Measurements from ENCODE around the gene PTDSS2.
"Not testable (repeated sequence)": the region's sequence is repeated elsewhere in the genome, so short reads cannot be mapped to it uniquely, and the experiment has no call there.

PTDSS2 gene

DNA sequence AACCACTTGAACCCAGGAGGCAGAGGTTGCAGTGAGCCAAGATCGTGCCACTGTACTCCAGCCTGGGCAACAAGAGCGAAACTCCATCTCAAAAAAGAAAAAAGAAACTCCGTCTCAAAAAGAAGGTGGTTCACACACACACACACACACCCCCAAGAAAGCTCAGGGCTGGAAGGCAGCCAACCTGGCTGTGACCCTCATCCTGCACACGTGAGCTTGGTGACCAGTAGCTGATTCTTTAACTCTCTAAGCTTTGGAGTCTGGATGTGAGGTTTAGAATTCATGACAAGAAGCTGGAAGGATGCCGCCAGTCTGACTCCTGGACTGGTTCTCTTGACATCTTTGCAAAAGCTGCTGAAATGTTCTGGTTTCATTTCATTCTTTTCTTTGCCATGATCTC, 58.9 kb downstream of the PTDSS2 start:
- DNase-seq: no peak

DNA sequence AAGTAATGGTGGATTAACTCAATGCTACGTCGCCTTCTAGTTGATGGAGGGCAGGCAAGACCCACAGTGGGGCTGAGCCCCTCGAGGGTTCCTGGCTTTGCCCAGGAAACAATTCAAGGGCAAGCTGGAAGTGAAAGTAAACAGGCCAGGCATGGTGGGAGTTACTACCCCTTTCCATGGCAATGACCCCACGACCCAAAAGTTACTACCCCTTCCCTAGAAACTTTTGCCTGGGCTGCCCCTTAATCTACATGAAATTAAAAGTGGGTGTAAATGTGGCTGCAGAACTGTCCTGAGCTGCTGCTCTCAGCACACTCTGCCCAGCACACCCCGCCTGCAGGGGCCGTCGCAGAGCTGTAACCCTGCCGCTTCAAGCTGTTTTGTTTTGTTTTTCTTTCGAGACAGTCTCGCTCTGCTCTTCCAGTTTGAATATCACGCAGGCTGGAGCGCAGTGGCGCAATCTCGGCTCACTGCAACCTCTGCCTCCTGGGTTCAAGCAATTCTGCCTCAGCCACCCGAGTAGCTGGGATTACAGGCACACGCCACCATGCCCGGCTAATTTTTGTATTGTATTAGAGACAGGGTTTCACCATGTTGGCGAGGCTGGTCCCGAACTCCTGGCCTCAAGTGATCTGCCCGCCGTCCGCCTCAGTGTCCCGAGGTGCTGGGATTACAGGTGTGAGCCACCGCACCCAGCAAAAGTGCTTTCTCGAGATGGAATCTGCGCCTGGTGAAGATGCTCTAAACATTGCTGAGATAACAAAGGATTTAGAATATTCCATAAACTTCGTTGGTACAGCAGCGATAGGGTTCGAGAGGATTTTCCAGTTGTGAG, 62.9 kb downstream of the PTDSS2 start:
- no peak for DNase-seq

DNA sequence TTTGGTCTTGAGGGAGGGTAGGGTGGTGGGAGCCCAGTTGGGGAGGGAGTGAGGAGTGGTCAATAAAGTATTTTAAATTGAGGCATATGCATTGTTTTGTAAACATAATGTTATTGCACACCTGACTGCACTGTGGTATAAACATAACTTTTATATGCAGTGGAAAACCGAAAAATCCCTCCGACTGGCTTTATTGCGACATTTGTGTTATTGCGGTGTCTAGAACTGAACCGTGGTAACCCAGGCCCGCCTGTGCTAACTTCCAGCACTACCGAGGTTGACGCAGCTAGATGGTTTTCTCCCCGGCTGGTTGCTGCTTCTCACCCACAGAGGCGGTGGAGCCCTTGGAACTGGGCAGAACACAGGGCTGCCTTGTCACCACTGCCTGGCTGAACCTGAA, 64.5 kb downstream of the PTDSS2 start:
- DNase-seq: no peak

DNA sequence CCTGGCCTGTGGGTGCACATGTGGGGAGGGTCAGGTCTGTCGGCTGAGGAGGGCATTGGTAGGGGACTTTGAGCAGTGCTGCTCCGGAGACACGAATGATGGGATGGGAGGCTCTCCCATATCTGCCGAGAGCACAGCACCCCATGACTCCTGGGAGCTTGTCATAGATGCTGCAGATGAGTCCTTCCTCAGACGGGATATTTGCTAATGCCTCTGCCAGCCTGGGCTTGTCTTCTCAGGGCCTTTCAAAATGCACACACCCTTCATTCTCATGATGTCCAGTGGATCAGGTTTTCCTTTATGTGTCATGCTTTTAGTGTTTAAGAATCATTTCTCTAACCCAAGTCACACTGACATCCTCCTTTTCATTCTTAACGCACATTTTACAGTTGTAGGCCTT, 65.1 kb downstream of the PTDSS2 start:
- DNase-seq: no peak

DNA sequence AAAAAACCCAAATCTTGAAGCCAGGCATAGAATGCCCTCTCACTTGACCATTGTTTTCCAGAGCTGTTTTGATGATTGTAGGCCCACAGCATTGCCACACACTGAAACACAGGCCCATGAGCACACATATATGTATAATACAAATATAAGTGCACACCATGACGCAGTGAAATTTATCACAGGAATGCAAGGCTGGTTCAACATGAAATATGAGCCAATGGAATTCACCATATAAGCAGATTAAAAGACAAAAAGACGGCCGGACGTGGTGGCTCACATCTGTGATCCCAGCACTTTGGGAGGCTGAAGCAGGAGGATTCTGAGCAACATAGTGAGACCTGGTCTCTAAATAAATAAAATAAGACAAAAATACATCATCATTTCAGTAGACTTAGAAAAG, 66.3 kb downstream of the PTDSS2 start:
- DNase-seq: no peak

DNA sequence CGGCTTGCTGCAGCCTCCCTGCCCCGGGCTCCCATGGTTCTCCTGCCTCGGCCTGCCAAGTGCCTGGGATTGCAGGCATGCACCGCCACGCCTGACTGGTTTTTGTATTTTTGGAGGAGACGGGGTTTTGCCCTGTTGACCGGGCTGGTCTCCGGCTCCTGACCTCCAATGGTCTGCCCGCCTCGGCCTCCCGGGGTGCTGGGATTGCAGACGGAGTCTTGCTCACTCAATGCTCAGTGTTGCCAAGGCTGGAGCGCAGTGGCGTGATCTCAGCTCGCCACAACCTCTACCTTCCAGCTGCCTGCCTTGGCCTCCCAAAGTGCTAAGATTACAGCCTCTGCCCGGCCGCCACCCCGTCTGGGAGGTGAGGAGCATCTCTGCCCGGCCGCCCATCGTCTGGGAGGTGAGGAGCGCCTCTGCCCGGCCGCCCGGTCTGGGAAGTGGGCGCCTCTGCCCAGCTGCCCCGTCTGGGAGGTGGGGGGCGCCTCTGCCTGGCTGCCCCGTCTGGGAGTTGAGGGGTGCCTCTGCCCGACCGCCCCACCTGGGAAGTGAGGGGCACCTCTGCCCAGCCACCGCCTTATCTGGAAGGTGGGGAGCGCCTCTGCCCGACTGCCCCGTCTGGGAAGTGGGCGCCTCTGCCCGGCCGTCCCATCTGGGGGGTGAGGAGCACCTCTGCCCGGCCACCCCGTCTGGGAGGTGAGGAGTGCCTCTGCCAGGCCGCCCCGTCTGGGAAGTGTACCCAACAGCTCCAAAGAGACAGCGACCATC, 67.0 kb downstream of the PTDSS2 start:
- not testable (repeated sequence) for DNase-seq

DNA sequence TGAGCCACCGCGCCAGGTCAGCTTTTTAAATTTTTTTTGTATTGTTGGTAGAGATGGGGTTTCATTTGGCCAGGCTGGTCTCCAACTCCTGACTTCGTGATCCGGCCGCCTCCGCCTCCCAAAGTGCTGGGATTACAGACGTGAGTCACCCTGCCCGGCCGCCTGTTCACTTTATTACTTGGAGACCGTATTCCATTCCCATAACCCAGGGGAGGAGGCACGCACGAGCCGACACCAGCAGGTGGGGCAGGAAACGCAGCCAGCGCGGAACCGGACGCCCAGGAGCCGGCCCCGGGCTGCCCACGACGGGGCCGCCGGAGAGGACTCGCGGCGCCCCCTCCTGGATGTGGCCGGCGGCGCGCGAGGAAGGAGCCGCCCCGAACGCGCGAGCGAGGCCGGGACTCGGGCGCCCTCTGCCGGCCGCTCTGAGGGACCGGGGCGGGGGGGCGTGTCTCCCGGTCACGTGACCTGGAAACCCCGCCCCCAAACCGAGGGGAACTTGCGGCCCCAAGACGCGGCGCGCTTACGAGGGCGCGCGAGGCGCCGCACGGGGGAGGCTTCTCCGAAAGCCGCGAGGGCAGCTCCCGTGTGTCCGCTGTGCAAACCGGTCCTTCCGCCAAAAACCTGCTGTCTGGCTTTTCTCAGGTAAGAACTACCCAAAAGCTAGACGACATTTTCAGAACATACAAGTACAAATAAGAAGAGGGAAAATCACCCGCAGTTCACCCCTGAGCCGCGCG, 68.6 kb downstream of the PTDSS2 start:
- peak; percentile 80 to 89 for DNase-seq

DNA sequence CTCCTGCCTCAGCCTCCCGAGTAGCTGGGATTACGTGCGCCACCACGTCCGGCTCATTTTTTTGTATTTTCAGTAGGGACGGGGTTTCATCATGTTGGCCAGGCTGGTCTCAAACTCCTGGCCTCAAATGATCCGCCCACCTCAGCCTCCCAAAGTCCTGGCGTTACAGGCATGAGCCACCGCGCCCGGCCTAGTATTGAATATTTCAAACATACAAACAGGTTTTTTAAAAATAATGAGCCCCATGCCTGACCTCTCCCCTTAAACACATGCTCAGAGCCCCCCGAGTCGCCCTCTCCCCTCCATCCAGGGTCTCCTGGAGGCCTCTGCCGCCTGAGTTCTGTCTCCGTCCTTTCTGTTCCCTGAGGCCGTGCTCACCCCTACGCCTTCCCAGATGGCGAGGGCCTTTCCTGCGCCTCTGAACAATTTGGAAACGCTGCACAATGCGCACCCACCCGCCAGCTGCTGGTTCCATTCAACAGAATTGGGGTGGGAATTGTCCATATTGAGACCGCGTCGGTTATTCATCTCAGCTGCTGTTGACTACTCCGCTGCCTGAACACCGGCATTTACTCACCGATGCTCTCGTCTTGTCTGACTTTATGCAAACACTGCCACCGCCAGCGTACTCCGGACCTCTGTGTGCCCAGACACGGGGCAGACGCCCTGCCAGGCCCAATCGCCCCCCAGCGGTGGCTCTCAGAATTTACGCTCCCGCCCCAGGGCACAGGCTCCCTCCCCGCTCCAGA, 70.5 kb downstream of the PTDSS2 start:
- DNase-seq: no peak

DNA sequence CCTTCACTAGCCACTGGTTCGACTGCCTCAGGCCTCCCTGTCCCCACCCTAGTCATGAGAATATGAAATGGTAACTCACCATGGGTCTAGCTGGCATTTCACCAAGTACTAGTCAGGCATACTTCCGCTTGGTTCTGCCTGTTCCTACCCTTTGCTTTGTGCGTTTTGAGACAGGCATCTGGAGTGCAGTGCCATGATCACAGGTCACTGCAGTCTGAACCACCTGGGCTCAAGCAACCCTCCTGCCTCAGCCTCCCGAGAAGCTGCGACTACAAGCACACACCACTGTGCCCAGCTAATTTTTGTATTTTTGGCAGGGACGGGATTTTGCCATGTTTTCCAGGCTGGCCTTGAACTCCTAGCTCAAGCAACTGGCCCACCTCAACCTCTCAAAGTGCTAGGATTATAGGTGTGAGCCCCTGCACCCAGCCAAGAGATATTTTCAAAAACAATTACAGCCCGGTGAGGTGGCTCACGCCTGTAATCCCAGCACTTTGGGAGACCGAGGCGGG, 71.2 kb downstream of the PTDSS2 start:
- DNase-seq: no peak

DNA sequence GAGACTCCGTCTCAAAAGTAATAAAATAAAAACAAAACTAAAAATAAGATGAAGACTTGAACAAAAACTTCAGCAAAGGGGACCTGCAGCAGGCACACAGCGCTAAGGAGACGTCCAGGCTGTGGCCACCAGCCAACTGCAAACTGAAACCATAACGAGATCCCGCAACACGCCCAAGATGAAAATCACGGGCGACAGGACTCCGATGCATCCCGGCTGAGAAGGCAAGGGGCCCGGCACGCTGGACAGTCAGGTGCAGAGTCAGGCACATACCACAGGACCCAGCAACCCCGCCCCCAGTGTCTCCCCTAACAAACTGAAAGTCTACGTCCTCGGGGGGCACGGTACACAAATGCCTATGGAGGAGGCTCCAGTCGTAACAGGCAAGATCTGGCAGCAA, 76.1 kb downstream of the PTDSS2 start:
- no peak for DNase-seq

DNA sequence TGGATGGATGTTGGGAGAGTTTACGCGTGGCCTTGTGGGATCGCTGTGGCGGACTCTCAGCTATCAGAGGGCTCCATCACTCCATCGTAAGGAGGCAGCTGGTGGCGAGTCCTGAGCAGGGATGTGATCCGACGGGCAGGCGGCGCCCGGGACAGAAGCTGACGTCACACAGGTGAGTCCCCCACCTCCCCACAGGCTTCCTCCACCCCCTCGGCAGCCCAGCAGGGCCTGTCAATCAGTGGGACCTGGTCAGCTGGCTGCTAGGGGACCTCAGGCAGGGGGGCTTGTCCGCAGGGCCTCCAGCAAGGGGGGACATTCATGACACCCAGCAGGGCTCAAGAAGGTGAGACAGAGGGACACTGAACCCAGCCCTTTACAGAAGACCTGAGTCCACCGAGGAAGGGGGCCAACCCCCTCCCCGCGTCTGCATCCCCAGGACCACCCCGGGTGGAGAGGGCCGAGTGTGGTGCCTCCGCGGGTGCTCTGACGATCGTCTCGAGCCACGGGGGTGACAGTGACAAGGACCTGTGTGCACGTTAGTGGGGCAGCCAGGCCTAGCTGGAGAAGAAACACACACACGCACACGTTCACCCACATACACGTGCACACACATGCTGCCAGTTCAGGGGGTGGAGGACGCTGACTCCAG, 78.2 kb downstream of the PTDSS2 start:
- no peak for DNase-seq

DNA sequence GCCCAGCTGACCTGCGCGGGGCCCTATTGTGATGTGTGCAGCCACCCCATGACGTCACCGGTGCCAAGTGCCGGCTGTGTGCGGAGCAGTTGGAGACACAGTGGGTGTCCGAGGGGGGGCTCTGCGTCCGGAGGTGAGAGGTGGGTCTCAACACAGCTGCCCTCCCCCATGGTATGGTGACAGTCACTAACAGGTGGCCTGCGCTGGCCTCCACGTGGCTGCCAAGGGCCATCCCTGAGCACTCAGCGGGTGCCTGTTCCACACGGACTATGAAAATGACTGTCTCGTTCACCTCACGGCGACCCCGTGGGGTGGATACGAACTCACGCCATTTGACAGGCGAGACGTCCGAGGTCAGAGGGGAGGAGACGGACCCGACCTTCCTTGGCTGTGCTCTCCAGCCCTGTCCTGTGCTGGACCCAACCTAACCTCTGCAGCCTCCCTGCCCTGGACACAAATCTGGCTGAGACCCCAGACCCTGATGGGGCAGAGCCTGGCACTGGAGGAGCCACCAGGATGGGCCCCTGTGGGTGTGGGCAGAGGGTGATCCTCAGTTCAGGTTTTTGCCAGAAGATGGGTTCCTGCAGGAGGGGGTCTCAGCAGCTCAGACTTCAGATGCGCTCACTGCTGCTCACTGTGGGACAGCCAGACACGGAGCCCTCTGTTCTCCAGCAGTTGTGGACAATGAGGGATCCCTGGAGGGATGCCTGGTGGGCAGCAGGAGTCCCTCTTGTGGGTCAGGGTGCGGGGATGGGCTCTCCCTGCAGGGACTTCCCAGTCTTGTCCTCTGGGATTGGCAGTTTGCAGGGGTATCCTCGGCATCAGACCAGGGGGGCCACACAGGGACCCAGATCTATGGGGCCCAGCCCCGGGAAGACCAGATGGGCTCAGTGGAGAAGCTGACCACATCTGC, 79.0 kb downstream of the PTDSS2 start:
- DNase-seq: no peak

DNA sequence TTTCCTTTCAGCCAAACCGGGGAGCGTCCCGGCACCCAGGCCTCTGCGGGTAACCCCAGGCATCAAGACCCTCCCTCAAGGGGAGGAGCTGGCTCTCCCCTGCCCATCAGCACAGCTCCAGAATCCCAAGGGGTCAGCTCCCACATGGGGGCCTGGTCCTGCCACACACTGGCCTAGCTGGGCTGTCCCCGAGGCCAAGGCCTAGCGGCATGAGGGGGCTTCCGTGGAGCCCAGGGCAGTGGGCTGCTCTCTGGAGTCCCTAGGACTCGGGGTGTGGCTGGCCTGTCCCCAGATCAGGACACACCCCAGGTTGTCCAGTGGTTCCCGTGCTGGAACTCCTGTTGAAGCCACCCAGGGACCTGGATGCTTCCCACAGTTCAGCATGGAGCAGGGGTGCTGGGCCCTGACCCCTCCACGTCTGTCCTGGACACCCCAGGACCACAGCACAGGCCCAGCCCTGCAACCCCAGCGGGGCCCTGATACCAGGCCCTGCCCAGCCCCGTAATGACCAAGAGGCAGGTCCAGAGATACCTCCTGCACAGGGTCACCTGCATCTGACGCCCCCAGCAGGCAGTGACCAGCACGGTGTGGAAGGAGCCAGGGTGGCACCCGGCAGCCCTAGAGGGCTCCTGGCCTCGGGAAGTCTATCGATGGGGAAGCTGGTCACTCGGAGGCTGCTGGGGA, 79.8 kb downstream of the PTDSS2 start:
- DNase-seq: no peak

DNA sequence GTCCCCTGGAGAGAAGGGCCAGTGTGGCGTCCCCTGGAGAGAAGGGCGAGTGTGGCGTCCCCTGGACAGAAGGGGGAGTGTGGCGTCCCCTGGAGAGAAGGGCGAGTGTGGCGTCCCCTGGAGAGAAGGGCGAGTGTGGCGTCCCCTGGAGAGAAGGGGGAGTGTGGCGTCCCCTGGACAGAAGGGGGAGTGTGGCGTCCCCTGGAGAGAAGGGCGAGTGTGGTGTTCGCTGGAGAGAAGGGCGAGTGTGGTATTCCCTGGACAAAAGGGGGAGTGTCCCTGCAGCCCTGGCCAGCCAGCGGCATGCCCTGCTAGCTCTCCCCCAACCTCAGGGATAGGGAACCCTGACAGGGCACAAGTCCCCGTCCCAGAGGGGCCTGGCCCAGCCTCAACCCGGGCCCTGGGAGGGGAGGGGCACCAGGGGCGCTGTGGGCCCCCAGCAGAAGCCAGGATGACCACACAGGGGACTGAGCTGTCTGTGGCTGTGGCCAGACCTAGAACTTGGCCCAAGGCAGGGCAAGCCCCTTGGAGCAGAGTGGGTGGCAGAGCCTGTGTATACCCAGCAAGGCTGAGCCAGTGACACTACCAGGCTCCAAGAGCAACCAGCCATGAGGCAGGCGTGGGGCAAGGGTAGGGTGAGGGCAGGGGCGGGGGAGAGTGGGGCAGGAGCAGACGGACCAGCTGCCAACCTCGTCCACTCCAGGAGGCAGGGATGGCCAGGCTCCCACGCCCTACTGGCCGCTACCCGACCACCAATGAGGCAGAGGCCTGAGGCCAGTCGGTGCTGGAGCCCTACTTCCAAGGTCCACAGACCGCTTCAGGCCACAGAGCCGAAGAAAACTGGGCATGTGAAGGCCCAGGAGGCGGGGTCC, 81.1 kb downstream of the PTDSS2 start:
- no peak for DNase-seq

DNA sequence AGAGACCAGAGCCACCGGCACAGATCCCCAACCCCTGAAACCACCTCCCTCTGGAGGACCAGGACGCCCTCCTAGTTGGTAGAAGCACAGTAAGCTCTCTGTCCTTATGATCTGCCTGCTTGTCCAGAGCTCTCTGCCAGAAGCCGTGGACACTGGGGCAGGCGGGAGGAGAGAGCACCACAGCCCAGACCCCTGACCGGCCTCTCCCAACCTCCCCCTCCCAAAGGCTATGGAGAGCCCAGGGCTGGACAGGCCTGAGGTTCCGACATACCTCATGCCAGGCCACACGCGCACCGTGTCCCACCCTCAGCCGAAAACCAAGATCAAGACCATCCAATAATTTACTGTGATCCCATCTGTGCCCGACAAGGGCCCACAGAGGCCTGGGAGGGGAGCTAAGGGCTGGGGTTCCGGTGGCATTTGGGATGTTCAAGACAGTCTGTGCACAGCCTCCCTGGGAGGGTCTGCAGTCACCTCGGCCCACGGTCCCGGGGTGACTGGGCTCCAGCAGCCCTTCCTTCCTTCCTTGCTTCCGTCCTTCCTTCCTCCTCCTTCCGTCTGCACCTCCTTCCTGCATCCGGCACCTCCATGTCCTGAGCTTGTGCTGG, 81.9 kb downstream of the PTDSS2 start:
- no peak for DNase-seq

DNA sequence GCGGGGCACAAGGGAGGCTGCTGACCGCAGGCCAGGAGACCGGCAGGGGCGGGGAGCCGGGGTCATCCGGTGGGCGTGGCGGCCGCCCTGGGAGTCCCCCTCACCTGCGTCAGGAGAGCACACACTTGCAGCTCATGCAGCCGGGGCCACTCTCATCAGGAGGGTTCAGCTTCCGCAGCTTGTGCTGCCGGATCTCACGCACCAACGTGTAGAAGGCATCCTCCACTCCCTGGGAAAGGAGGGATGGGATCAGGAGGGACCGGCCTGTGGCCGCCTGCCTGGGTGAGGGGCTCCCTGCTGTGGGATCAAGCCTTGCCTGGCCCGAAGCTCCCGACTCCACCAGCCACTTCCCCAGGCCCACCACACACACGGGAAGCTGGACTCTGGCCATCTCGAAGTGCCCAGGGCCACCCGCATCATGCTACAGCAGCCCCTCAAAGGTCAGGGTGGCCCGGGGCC, 82.5 kb downstream of the PTDSS2 start:
- no peak for DNase-seq

DNA sequence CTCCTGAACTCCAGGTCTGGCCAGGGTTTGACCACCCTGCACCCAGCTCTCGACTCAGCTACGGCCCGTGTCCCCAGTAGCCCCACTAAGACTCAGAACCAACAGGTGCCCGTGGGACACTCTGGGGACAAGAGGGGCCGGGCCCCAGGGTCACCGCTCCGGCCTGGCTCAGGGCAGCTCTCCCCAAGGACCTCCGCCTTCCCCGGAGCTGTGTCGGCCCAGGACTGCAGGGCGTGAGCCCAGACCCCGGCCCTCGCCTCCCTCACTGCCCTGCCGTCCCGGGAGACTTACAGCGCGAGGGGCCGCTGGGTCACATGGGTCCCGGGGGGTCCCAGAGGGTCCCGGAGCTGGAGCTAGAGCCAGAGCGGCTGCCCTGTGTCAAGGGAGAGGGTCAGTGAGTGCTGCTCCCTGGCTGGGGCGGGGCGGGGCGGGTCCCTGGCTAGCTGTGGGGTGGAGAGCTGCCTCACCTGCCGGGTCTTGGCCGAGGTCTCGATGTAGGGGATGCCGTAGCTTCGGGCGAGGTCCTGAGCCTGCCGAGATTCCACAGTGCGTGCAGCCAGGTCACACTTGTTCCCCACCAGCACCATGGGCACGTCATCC, 83.0 kb downstream of the PTDSS2 start:
- DNase-seq: no peak

Measured in stimulated activated CD4-positive, alpha-beta T cell treated with anti-CD3 and anti-CD28 coated beads, Interleukin-4, amount 100 ng/mL, for 4 hours (primary cell).